C4-2B (cell line): ENCODE measurements around the gene CTNNA1.

Experiments
- ZFX ChIP-seq: fragments of 450-650 bp; IDR thresholded peaks from 2 replicates; pipeline ENCODE4 v1.6.1; 2017
- TF ChIP-seq, protein P1 (sequence below): fragments of 450-650 bp; conservative IDR thresholded peaks from 2 replicates; pipeline ENCODE4 v1.5.1; 2017; ENCODE audit warnings: mild to moderate bottlenecking

DNA sequence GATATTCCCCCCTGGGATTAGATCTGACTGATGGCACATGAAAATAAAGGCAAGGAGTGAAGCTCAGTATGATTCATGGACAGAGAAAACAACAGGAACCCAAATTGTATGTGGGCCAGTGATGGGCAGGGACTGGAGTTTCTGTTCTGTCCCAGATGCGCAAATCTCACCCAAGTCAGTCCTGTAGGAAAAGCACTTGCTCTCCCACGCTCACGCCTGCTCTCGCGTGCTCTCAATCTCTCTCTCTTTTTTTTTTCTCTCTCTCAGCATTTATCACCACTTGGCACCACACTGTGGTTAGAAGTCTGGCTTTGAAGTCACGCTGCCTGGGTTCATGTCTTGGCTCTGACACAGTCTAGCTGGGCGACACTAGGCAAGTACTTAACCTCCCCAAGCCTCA lies 228.4 kb downstream of the CTNNA1 start:
- TF ChIP-seq, protein P1, sequence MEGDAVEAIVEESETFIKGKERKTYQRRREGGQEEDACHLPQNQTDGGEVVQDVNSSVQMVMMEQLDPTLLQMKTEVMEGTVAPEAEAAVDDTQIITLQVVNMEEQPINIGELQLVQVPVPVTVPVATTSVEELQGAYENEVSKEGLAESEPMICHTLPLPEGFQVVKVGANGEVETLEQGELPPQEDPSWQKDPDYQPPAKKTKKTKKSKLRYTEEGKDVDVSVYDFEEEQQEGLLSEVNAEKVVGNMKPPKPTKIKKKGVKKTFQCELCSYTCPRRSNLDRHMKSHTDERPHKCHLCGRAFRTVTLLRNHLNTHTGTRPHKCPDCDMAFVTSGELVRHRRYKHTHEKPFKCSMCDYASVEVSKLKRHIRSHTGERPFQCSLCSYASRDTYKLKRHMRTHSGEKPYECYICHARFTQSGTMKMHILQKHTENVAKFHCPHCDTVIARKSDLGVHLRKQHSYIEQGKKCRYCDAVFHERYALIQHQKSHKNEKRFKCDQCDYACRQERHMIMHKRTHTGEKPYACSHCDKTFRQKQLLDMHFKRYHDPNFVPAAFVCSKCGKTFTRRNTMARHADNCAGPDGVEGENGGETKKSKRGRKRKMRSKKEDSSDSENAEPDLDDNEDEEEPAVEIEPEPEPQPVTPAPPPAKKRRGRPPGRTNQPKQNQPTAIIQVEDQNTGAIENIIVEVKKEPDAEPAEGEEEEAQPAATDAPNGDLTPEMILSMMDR: no peak
- no peak for TF ChIP-seq ZFX
